ENCODE measurements around the gene ARIH2.

Gene ARIH2

GRCh38 chr3:49028673-49029562 is 110.3 kb downstream of the ARIH2 start, which contains the start of gene IMPDH2:
Gene IMPDH2 (minus strand): TSS chr3:49029398. CDS start chr3:49029350, 48 bp downstream.
- intact Hi-C loops (cut with DNase I), result loop anchor here (10.0 kb wide), 1 partner anchor 66 kb away; the partner anchor contains the start of gene QRICH1
- peak; percentile 91 to 99 (median 94) for DNase-seq

DNA sequence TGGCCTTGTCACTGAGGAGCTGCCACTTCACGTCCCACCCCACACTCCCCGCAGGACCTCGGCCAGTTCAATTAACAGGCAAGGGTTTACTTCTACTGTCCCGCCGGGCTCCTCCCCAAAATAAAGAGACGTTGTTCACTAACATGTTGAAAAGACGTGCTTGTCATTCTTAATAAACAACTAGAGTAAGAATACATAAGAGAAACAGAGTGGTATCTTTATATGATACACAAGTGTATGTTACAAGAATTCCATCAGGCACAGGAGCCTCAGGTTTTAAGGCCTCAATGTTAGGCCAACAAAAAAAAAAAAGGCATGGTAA is 110.9 kb downstream of the ARIH2 start:
- DNase-seq, result no peak
- intact Hi-C loops (cut with DNase I), result loop anchor here (10.0 kb wide), 1 partner anchor 65 kb away; the partner anchor contains the start of gene QRICH1

DNA sequence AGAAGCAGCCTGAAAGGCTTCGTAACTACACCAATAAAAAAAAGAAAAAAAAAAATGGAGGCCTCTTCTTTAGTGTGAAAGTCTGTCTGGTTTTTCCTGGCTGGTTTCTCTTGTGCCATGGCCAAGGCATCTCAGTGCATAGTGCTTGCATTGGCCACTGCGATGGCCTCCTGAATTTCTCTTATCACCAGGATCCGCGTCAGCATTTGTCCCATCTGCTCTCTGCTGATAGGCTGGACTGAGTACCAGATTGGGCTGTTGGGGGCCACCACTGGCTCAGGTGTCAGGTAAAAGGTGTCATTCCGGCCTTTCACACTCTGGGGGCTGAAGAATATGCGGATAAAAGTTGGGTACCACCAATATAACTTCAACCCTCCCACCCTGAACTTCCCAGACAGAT is 111.7 kb downstream of the ARIH2 start:
- peak in 1 of 10 donors; percentile 28 for DNase-seq
- intact Hi-C loops (cut with DNase I), result no loop called here

DNA sequence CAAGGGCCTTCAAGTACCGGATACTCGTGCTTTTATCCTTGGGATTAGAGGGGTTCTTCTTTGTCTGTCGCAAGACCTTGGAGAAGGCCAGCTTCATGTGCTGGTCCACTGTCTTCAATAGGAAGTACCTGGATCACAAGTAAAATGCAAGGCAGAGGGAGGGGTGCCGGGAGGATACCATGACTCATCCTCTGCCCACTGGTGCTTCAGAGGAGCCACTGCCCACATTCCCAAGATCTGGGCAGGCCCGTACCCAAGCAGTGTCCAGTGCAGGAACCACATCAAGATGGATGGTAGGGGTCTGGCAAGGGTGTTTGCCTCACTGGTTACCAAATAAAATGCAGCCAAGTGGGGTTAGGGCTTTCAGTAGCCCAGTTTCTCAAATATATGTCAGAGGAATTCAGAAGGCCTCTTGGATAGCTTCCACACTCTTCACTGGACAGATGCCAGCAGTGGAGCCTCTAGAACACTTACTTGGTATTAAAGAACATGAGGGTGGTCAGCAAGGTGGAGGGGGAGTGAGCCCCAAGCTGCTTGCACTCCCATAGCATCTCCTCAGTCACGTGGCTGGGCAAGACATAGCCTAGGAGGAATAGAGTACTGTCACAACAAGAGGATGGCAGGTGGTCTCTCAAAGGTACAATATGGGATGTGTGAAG is 114.1 kb downstream of the ARIH2 start:
- intact Hi-C loops (cut with DNase I), result no loop called here
- peak in 2 of 10 donors; percentile 54 to 74 for DNase-seq

DNA sequence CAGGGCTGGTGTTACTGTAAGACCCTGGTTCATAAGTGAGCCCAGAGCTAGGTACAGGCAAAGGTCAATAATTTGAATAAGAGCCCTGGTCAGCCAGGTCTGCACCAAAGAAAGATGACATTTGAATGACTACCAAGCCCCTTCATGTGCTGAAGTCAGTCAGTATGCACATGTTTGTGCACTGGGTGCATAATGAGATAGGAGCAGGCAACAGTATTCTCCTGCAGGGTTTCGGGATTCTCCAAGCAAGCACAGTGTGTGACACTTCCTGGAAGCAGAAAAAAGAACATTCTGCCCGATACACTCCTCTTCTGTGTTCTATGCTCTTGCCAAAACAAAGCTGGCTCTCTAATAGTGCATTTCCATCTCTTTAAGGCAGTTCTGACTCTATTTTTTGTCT is 116.0 kb downstream of the ARIH2 start:
- intact Hi-C loops (cut with DNase I), result no loop called here
- DNase-seq, result peak in 1 of 10 donors; percentile 12

DNA sequence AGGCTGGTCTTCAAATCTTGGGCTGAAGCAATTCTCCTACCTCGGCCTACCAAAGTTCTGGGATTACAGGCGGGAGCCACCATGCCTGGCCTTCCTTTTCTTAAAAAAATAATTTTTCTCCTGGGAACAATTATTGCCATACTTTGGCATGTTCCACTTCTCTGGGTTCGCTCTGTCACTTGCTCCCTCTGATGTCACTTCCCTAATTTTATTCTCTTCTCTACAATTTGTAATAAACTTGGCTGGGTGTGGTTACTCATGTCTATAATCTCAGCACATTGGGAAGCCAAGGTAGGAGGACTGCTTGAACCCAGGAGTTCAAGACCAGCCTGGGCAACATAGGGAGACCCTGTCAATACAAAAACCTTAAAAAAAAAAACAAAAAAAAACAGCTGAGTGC is 116.6 kb downstream of the ARIH2 start:
- intact Hi-C loops (cut with DNase I), result no loop called here
- peak in 1 of 10 donors; percentile 1 for DNase-seq

All from posterior cingulate gyrus (tissue), 11 donors.